Measurements from ENCODE around the gene MAB21L3.

- no peak for TF ChIP-seq ZNF274 (IDR thresholded peaks at IDR 0.05; ENCODE audit: low read depth, low read length)
- TF ChIP-seq SUZ12 (IDR thresholded peaks at IDR 0.05; ENCODE audit: extremely low read depth, insufficient read depth, insufficient read length), result no peak
These were observed 44.2 kb upstream of the MAB21L3 start for GRCh38 chr1:116066868-116067565.
